T47D (cell line): ENCODE results near the gene VGLL1.

Experiments
- DNase-seq, 2 experiments: peaks; one replicate each; pipeline versions ENCODE4 v3.0.0 to v3.0.0-alpha.2; 2011 to 2012; ENCODE audit warnings: low read depth in 1 of 2, low spot score in 1 of 2
- JUND ChIP-seq: IDR thresholded peaks from 2 replicates; pipeline ENCODE4 v1.6.1; 2012; ENCODE audit warnings: low read depth
- in situ Hi-C: cut with HindIII; loops from 2 replicates; pipeline ENCODE4 v1.10.0; 2016; ENCODE audit warnings: low sequenced_read_pairs, low pct_unique_long_range_greater_than_20kb

VGLL1 gene, protein sequence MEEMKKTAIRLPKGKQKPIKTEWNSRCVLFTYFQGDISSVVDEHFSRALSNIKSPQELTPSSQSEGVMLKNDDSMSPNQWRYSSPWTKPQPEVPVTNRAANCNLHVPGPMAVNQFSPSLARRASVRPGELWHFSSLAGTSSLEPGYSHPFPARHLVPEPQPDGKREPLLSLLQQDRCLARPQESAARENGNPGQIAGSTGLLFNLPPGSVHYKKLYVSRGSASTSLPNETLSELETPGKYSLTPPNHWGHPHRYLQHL

DNA sequence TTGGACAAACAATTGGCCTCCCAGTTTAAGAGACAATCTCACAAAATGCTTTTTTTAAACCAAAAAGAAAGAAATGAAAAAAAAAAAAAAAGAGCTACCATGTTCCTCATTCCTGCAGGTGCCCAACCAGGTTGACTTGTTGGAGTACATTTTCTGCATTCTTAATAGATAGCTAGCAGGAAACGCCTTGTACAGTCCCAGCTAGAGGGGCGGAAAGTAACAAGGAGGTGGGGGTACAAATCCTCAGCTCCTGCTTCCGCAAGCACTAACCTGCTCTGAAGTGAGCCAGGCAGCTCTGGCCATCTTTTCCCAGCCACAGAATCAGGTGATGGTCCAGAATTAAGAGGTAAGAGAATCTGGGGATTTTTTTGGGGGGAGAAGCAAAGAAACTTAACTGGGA lies at the start of gene VGLL1:
Gene VGLL1 (plus strand): TSS at position 265 of the 400 bp plus-strand sequence. CDS start 3,806 bp downstream, outside the sequence.
- peak in 1 of 2 experiments; percentile 49 for DNase-seq
- in situ Hi-C loops, result no loop called here
- no peak for TF ChIP-seq JUND

DNA sequence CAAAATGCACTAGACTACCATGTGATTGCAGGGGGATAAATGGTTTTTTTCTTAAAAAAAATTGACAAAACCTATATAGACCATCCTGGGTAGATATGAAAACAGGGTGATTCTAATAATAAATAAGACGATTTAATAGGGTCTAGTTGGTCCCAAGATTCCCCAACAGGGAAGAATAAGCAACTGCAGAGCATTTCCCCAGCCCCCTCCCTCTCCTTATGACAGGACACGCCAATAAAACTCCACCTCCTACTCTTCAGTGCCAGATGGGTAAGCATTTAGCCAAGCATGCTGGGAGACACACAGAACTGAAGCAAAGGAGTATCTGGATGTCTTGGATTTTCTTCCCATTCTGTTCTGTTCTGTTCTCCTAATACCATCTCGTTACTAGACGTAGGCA lies 44.4 kb upstream of the VGLL1 start, which contains the start of gene BRS3:
Gene BRS3 (plus strand): TSS at position 301 of the 400 bp plus-strand sequence. CDS start 168 bp downstream, outside the sequence.
- no peak for DNase-seq
- in situ Hi-C loops, result no loop called here
- TF ChIP-seq JUND, result no peak

DNA sequence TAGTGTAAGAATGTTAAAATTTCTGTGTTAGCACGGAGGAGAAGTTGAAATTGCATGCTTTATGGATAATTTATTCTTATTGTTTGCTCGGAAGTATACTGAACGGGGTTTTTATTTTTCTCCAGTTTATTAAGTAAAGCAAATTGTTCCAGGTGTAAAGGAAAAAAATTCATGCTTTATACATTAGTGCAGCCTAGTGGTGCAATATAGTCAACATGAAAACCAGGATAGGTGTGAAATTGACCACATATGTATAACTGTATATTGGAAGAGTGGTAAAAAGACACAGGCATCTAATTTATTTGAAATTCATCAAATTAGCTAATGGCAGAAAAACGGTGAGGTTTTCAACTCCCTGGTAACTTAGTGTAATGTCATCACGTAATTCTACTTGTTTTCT lies 43.3 kb upstream of the VGLL1 start:
- in situ Hi-C loops, result no loop called here
- peak in 1 of 2 experiments; percentile 3 for DNase-seq
- no peak for TF ChIP-seq JUND

DNA sequence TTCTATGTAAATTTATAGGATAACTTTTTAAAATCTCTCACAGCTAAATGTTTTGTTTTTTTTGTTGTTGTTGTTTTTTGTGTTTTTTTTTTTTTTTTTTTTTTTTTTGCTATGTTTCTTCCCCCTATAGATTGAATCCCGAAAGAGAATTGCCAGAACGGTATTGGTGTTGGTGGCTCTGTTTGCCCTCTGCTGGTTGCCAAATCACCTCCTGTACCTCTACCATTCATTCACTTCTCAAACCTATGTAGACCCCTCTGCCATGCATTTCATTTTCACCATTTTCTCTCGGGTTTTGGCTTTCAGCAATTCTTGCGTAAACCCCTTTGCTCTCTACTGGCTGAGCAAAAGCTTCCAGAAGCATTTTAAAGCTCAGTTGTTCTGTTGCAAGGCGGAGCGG lies 40.2 kb upstream of the VGLL1 start:
- no peak for TF ChIP-seq JUND
- no peak for DNase-seq
- in situ Hi-C loops, result no loop called here

DNA sequence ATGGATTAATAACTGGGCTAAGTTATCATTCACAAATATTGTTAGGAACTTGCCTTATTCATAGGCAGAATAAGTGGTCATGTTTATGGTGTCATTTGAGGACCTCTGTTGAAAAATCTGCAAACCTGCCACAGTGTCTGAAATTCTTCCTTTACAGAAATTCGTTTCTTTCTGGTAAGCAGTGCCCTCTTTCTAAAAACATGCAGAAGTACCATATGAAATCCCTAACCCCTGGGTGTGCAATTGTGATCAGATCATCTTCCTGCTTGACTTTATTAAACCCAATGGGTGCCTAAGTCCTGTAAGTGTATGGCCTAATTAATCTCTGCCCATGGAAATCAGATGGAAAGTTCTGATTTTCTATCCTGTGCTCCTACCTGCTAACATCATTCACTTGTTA lies 39.0 kb upstream of the VGLL1 start:
- in situ Hi-C loops, result no loop called here
- TF ChIP-seq JUND, result no peak
- no peak for DNase-seq

DNA sequence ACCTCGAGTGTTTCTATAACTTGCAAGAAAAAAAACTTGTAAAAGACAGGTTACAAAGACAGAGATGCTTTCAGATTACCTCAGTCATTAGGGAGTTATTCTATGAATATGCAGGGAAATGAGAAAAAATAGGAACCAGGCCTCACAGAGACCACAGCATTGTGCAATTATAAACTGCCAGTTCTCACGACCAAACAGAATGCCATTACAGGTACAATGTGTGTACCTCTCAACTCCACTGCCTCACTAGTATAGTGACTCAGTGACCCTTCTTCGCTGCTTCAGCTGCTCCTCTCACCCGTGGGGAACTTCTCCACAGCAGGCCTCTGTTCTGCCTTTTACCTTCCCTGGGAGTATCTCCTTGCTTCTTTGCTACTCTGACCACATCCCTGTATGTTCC lies 37.0 kb upstream of the VGLL1 start:
- TF ChIP-seq JUND, result no peak
- no peak for DNase-seq
- in situ Hi-C loops, result no loop called here

DNA sequence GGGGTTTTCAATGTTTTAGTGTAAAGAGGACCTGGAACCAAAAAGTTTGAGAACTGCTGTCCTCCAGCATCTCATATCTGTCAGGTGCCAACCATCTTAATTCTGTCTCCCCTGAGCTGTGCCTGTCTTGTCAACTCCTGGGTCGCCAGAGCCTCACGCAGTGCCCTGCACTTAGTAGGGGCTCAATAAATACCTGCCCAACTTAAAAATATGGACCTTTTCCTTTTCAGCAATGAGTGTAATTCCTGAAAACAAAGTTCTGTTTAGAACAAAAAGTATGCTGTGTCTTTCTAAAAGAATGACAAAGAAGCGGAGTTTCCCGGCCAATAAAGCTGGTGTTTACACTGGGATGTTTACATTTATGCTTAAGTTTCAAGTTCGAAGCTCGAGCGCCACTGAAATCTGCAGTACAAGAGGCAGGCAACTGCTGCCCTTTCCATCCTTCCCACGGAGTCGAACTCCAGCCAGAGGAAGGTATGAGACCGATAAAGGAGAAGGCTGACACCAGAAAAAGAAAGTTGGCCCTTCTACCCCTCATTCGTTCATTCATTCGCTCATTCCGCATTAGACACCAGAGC lies 35.7 kb upstream of the VGLL1 start:
- DNase-seq, result no peak
- no peak for TF ChIP-seq JUND
- in situ Hi-C loops, result no loop called here

DNA sequence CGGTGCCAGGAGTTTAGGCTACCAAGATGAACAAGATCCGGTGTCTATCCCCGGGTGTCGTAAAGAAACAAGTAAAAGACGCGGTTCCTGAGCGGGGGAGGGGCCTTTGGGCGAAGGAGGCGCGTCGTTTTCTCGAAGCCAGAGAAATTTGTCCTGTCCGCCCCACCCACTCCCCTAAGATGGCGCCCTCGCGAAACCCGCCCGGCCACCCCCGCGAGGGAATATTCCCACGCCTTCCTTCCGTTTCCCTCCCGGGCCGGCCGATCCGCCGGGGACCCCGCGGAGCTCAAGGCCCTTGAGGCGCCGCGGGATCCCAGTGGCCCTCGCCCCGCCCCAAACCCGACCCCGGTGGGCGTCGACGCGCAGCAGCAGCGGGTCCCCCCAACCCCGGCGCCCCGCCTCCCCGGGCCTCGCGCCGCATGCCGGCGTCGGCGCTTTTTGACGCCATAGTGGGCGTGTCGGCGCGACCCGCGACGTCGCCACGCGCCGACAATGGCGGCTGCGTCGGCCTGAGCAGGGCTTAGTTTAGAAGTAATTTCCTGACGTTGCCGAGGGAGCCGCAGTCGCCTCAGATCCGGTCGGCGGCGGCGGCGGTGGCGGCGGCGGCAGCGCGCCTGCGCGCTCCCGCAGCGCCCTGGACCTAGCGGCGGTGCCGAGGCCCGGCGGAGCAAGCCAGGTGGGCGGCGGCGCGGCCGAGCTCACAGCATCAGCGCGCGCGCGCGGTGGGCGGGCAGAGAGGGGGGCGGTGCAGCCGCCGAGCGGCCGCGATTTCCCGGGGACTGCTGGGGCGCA lies 35.1 kb upstream of the VGLL1 start:
- TF ChIP-seq JUND, result no peak
- DNase-seq, result peak; percentile 11 to 87
- in situ Hi-C loops, result no loop called here

DNA sequence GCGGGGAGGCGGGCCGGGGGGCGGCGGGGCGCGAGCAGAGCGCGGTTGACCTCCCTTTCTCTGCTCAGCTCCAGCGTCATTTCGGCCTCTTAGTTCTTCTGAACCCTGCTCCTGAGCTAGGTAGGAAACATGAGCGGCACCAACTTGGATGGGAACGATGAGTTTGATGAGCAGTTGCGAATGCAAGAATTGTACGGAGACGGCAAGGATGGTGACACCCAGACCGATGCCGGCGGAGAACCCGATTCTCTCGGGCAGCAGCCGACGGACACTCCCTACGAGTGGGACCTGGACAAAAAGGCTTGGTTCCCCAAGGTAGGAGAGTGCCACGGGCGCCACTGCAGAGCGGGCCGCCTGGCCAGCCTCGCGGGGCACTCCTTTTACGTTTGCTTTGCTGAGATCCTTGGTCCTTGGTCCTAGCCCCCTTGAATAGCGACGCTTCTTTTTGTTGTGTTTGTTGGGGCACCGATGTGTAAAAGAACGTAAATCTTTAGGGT lies 34.4 kb upstream of the VGLL1 start, which contains the start of gene HTATSF1:
Gene HTATSF1 (plus strand): TSS at position 37 of the 497 bp plus-strand sequence. CDS start 93 bp downstream, at position 130.
- in situ Hi-C loops, result no loop called here
- no peak for TF ChIP-seq JUND
- no peak for DNase-seq

DNA sequence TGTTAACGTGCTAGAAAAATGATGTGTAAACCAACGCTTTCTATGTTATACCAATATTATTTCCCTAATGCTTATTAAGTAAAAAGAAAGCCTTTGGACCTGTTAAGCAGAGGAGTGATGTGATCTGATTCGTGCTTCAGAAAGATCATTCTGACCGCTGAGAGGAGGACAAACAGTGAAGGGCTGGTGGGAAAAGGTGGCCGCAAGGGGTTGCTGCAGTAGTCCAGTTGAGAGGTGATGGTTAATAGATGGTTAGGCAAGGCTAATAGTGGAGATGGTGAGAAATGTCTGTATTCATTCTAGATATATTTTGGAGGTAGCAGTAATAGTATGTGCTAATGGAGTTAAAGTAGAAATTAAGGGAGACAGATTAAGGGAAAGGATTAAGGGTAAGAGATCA lies 12.9 kb upstream of the VGLL1 start:
- TF ChIP-seq JUND, result no peak

DNA sequence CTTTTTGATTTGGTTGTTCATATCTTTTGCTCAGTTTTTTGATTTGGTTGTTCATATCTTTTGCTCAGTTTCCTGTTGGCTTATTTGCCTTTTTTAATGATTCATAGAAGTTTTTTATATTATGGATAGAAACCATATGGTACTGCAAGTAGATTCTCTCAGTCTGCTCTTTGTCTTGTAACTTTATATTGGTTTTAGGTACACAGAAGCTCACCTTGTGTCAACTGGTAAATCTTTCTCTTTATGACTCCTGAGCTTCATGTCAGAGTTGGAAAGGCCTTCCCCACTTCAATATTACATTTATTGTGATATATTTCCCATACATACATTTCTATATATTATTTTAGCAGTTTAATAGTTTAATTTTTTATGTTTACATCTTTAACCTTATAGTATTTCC lies 8.2 kb upstream of the VGLL1 start:
- DNase-seq, result no peak

More for the DNA sequence above, 12.9 kb upstream of the VGLL1 start:
- DNase-seq, result peak in 1 of 2 experiments; percentile 2
- in situ Hi-C loops, result no loop called here

DNA sequence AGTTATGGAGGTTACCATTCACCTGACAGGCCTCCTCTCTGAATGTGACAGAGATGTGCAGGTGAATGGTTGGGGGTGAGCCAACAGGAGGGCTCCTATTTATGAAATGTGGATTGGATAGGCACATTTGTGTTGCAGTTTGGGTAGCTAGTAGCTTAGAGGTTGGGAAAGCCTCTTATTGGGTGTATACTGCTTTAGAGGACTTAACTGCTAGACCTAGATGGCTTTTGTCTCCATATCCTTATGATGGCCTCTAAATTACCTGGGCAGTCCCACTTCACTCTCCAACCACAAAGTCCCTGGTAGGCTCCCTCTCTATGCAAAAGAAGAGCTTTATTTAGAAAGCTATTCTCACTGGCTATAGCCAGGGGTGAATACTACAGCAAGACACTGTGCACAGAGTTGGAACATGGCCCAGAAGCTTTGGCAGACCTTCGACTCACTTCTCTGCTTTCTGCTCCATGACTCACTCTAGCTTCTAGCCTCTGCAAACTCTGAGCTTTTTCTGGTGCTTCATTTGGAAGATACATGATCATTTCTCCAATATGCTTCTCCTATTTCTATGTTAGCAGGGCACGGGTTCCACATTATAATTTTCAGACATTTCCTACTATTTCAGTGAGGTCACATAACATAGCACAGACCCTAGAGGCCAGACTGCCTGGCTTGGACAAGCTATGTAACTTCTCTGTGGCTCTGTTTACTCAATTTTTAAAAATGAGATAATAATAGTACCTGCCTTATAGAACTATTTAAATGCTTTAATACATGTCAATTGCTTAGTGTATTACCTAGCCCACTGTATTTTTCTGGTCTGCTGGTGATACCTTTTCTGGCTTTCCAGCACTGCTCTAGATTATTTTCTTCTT lies 6.0 kb upstream of the VGLL1 start:
- peak in 1 of 2 experiments; percentile 44 for DNase-seq
- TF ChIP-seq JUND, result no peak
- in situ Hi-C loops, result no loop called here

More for the DNA sequence above, 8.2 kb upstream of the VGLL1 start:
- in situ Hi-C loops, result no loop called here
- TF ChIP-seq JUND, result no peak
